Epithelial cell of proximal tubule (primary cell): Measurements from ENCODE around the gene MBTPS2. TPM values are rescaled to one million over a fixed set of nuclear protein-coding genes. Genes with fewer than 3 reads are reported as not detected.
"Not testable (repeated sequence)": the region's sequence is repeated elsewhere in the genome, so short reads cannot be mapped to it uniquely, and the experiment has no call there.

Source experiments
- DNase-seq: peaks from one replicate; pipeline ENCODE4 v3.0.0-alpha.2; 2011; ENCODE audit warnings: low read depth
- H3K4me3 ChIP-seq: 2 replicates; pipeline ENCODE4 v1.5.1; 2011; ENCODE audit warnings: low read depth, mild to moderate bottlenecking, low read length
- CTCF ChIP-seq: conservative IDR thresholded peaks from 2 replicates; pipeline ENCODE4 v1.5.1; 2012; ENCODE audit warnings: low read depth, mild to moderate bottlenecking, low read length
- total RNA-seq: library from RNA; depleted of rRNA; stranded (reverse); fragments of >200 nt; gene quantifications from 2 replicates; pipeline ENCODE4 v1.2.3, GENCODE V29; 2015

MBTPS2 gene
- total RNA-seq, 1 donor from 2014 or later: 5.0 TPM

GRCh38 chrX:21853578-21853977 is 14.2 kb downstream of the MBTPS2 start:
- TF ChIP-seq CTCF: no peak
- no peak overlapping the region for H3K4me3 ChIP-seq
- DNase-seq: no peak

- TF ChIP-seq CTCF: no peak
- no peak for DNase-seq
- no peak within 1 kb of the TSS for H3K4me3 ChIP-seq
Measured at GRCh38 chrX:21855937-21856415, 16.6 kb downstream of the MBTPS2 start, which contains the start of gene YY2. Gene YY2 (plus strand): TSS chrX:21855987. CDS start chrX:21856485, 498 bp downstream.

- no peak for TF ChIP-seq CTCF
- no peak for DNase-seq
- H3K4me3 ChIP-seq: no peak overlapping the region
Measured at GRCh38 chrX:21856504-21856903, 17.1 kb downstream of the MBTPS2 start.

- H3K4me3 ChIP-seq: no peak overlapping the region
- TF ChIP-seq CTCF: no peak
- DNase-seq: no peak
Measured at GRCh38 chrX:21863241-21863640, 23.8 kb downstream of the MBTPS2 start.

- no peak for TF ChIP-seq CTCF
- no peak overlapping the region for H3K4me3 ChIP-seq
- no peak for DNase-seq
Measured at GRCh38 chrX:21865436-21865835, 26.0 kb downstream of the MBTPS2 start.

GRCh38 chrX:21870494-21870893 is 31.1 kb downstream of the MBTPS2 start:
- no peak overlapping the region for H3K4me3 ChIP-seq
- DNase-seq: no peak
- TF ChIP-seq CTCF: no peak

GRCh38 chrX:21873063-21873775 is 33.8 kb downstream of the MBTPS2 start:
- no peak overlapping the region for H3K4me3 ChIP-seq
- DNase-seq: no peak
- no peak for TF ChIP-seq CTCF

GRCh38 chrX:21874182-21874581 is 34.8 kb downstream of the MBTPS2 start:
- DNase-seq, H3K4me3 ChIP-seq: not testable (repeated sequence)
